Neuronal stem cell (in vitro differentiated cells): ENCODE data around the gene GOPC.
A peak's percentile ranks its signal among the peaks of the same experiment; 100 is the strongest.

ENCODE experiments used
- DNase-seq: peaks from one replicate; pipeline ENCODE4 v3.0.0-alpha.2; 2013; ENCODE audit warnings: low spot score
- H2AFZ ChIP-seq: one replicate; pipeline ENCODE4 v1.6.1; 2013; ENCODE audit warnings: mild to moderate bottlenecking, low read length, inconsistent platforms
- H2AK5ac ChIP-seq: 2 replicates; pipeline ENCODE4 v1.6.1; 2013; ENCODE audit warnings: low read depth, mild to moderate bottlenecking, inconsistent platforms, low read length, moderate library complexity, mixed read lengths
- H2BK120ac ChIP-seq: 2 replicates; pipeline ENCODE4 v1.6.1; 2013; ENCODE audit warnings: low read depth, mild to moderate bottlenecking, inconsistent platforms, low read length, moderate library complexity, mixed read lengths
- H2BK12ac ChIP-seq: one replicate; pipeline ENCODE4 v1.6.1; 2013; ENCODE audit warnings: low read length, inconsistent platforms
- H2BK15ac ChIP-seq: 2 replicates; pipeline ENCODE4 v1.6.1; 2013; ENCODE audit warnings: mild to moderate bottlenecking, low read length, inconsistent platforms, mixed read lengths
- H2BK5ac ChIP-seq: one replicate; pipeline ENCODE4 v1.6.1; 2013; ENCODE audit warnings: inconsistent platforms, mild to moderate bottlenecking, low read length, moderate library complexity
- H3K14ac ChIP-seq: one replicate; pipeline ENCODE4 v1.6.1; 2013; ENCODE audit warnings: low read length, inconsistent platforms
- H3K18ac ChIP-seq: 2 replicates; pipeline ENCODE4 v1.6.1; 2013; ENCODE audit warnings: low read length, inconsistent platforms
- H3K23ac ChIP-seq: 2 replicates; pipeline ENCODE4 v1.6.1; 2013; ENCODE audit warnings: low read depth, mild to moderate bottlenecking, mixed read lengths, low read length, inconsistent platforms; ENCODE audit not compliant: poor library complexity
- H3K27ac ChIP-seq: replicated peaks from 3 replicates; pipeline ENCODE4 v1.5.1; 2013; ENCODE audit warnings: low read length, inconsistent platforms
- H3K27me3 ChIP-seq, 3 experiments: 2 replicates each; pipeline ENCODE4 v1.6.1; 2013; ENCODE audit warnings: low read length in 3 of 3, mild to moderate bottlenecking in 2 of 3, inconsistent platforms in 1 of 3, low read depth in 1 of 3, mixed read lengths in 1 of 3, moderate library complexity in 1 of 3; ENCODE audit not compliant: control insufficient read depth in 3 of 3, insufficient read depth in 3 of 3
- H3K36me3 ChIP-seq, 2 donors: replicated peaks in 1 of 2; 2 replicates each; pipeline ENCODE4 v1.6.1; 2013; ENCODE audit warnings: low read length in 2 of 2; ENCODE audit not compliant: control insufficient read depth in 2 of 2, insufficient read depth in 2 of 2
- H3K4ac ChIP-seq: 2 replicates; pipeline ENCODE4 v1.6.1; 2013; ENCODE audit warnings: inconsistent platforms, mild to moderate bottlenecking, low read length, moderate library complexity
- H3K4me1 ChIP-seq, 2 donors: 1 replicate in 1 of 2; 2 replicates in 1 of 2; pipeline ENCODE4 v1.6.1; 2013; ENCODE audit warnings: low read length in 2 of 2, low read depth in 1 of 2; ENCODE audit not compliant: control insufficient read depth in 2 of 2, insufficient read depth in 1 of 2
- H3K4me2 ChIP-seq: one replicate; pipeline ENCODE4 v1.6.1; 2013; ENCODE audit warnings: mild to moderate bottlenecking, low read length, inconsistent platforms; ENCODE audit not compliant: insufficient read depth, poor library complexity, severe bottlenecking
- H3K4me3 ChIP-seq, 2 donors: 2 replicates each; pipeline ENCODE4 v1.5.1; 2013; ENCODE audit warnings: low read length in 2 of 2, mild to moderate bottlenecking in 2 of 2, inconsistent platforms in 1 of 2, moderate library complexity in 1 of 2
- H3K79me1 ChIP-seq: one replicate; pipeline ENCODE4 v1.6.1; 2013; ENCODE audit warnings: low read depth, mild to moderate bottlenecking, inconsistent platforms, low read length, moderate library complexity
- H3K9ac ChIP-seq: one replicate; pipeline ENCODE4 v1.6.1; 2013; ENCODE audit warnings: mild to moderate bottlenecking, low read depth, low read length, inconsistent platforms; ENCODE audit not compliant: poor library complexity
- H3K9me3 ChIP-seq, 2 donors: replicated peaks in 1 of 2; 2 replicates each; pipeline versions ENCODE3 to v1.6.1; 2013; ENCODE audit warnings: low read length in 2 of 2, mild to moderate bottlenecking in 2 of 2, inconsistent platforms in 1 of 2, low read depth in 1 of 2, mixed read lengths in 1 of 2, moderate library complexity in 1 of 2; ENCODE audit not compliant: control insufficient read depth in 2 of 2, insufficient read depth in 1 of 2
- H4K8ac ChIP-seq: one replicate; pipeline ENCODE4 v1.6.1; 2013; ENCODE audit warnings: low read depth, mild to moderate bottlenecking, inconsistent platforms, low read length, moderate library complexity
- H4K91ac ChIP-seq: one replicate; pipeline ENCODE4 v1.6.1; 2013; ENCODE audit warnings: low read length, low read depth, mild to moderate bottlenecking, inconsistent platforms; ENCODE audit not compliant: poor library complexity
- WGBS, 2 donors: extraction: QIAGEN DNeasy Blood & Tissue Kit; methylation state at CpG; one replicate each; pipeline ENCODE4 v1.1.7; 2013; ENCODE audit warnings: missing lambda C conversion rate in 2 of 2, mixed read lengths in 1 of 2; ENCODE audit not compliant: insufficient read length in 2 of 2, insufficient replicate concordance in 1 of 2; ENCODE audit errors: extremely low coverage in 2 of 2; 5-methylcytosine and 5-hydroxymethylcytosine counted together

The GOPC gene

GRCh38 chr6:117515326-117515725, 87.0 kb downstream of the GOPC start:
- Histone ChIP-seq H3K4me3 (no peak overlapping the region), H3K23ac (no peak overlapping the region), H3K4me2 (no peak overlapping the region), H2BK12ac (no peak overlapping the region), H2BK5ac (no peak overlapping the region), H2BK120ac (no peak overlapping the region), H3K27ac (no peak overlapping the region), H3K79me1 (no peaks in the 10 kb centered on the region), H3K18ac (no peak overlapping the region), H4K91ac (no peak overlapping the region), H3K4ac (no peak overlapping the region), H4K8ac (no peak overlapping the region), H2AK5ac (no peak overlapping the region), H3K14ac (no peak overlapping the region), H2BK15ac (no peak overlapping the region), H3K9ac (no peak overlapping the region), H3K36me3 (no peaks in the 10 kb centered on the region), H3K9me3 (no peaks in the 10 kb centered on the region), H3K27me3 (no peaks in the 10 kb centered on the region), H2AFZ (no peak overlapping the region), H3K4me1 (peaks cover 2 to 5% of the 10 kb centered on the region in 2 donors)
- DNase-seq: no peak

- no peak overlapping the region for H2BK15ac ChIP-seq
- no peak overlapping the region for H3K18ac ChIP-seq
- no peaks in the 10 kb centered on the region for H3K36me3 ChIP-seq
- H3K4ac ChIP-seq: no peak overlapping the region
- no peak overlapping the region for H3K4me2 ChIP-seq
- H3K79me1 ChIP-seq: no peaks in the 10 kb centered on the region
- no peak overlapping the region for H2AFZ ChIP-seq
- no peak for DNase-seq
- peaks cover 2 to 5% of the 10 kb centered on the region in 2 donors for H3K4me1 ChIP-seq
- no peak overlapping the region for H2BK5ac ChIP-seq
- no peak overlapping the region for H3K14ac ChIP-seq
- no peaks in the 10 kb centered on the region for H3K9me3 ChIP-seq
- H2AK5ac ChIP-seq: no peak overlapping the region
- H3K23ac ChIP-seq: no peak overlapping the region
- H4K8ac ChIP-seq: no peak overlapping the region
- no peak overlapping the region for H3K4me3 ChIP-seq
- no peak overlapping the region for H2BK120ac ChIP-seq
- no peak overlapping the region for H2BK12ac ChIP-seq
- no peak overlapping the region for H3K9ac ChIP-seq
- H3K27me3 ChIP-seq: no peaks in the 10 kb centered on the region
- H4K91ac ChIP-seq: no peak overlapping the region
- no CpG with 5 or more reads among the region's 1 CpG for WGBS, 2 donors
- no peak overlapping the region for H3K27ac ChIP-seq
Observed at GRCh38 chr6:117514655-117515054, 87.7 kb downstream of the GOPC start.

GRCh38 chr6:117513778-117514365, 88.4 kb downstream of the GOPC start:
- Histone ChIP-seq H3K4me2 (no peak overlapping the region), H3K36me3 (no peaks in the 10 kb centered on the region), H3K9me3 (no peaks in the 10 kb centered on the region), H3K4ac (no peak overlapping the region), H4K8ac (no peak overlapping the region), H2BK12ac (no peak overlapping the region), H2BK120ac (no peak overlapping the region), H3K79me1 (no peaks in the 10 kb centered on the region), H3K4me3 (no peak overlapping the region), H4K91ac (no peak overlapping the region), H3K4me1 (peaks cover 2 to 5% of the 10 kb centered on the region in 2 donors), H3K27me3 (no peaks in the 10 kb centered on the region), H3K18ac (no peak overlapping the region), H2AK5ac (no peak overlapping the region), H3K27ac (no peak overlapping the region), H2AFZ (no peak overlapping the region), H2BK15ac (no peak overlapping the region), H2BK5ac (no peak overlapping the region), H3K9ac (no peak overlapping the region), H3K23ac (no peak overlapping the region), H3K14ac (no peak overlapping the region)
- no CpG with 5 or more reads among the region's 7 CpGs for WGBS, 2 donors
- DNase-seq: no peak

- Histone ChIP-seq H3K36me3 (no peaks in the 10 kb centered on the region), H2AK5ac (no peak overlapping the region), H2BK120ac (no peak overlapping the region), H3K18ac (no peak overlapping the region), H3K27me3 (no peaks in the 10 kb centered on the region), H4K8ac (no peak overlapping the region), H3K9me3 (no peaks in the 10 kb centered on the region), H3K79me1 (no peaks in the 10 kb centered on the region), H3K9ac (no peak overlapping the region), H3K14ac (no peak overlapping the region), H3K4me2 (no peak overlapping the region), H2BK12ac (no peak overlapping the region), H3K4me3 (no peak overlapping the region), H3K23ac (no peak overlapping the region), H2BK15ac (no peak overlapping the region), H4K91ac (no peak overlapping the region), H2AFZ (no peak overlapping the region), H3K27ac (no peak overlapping the region), H3K4me1 (peaks cover 3 to 5% of the 10 kb centered on the region in 2 donors), H2BK5ac (no peak overlapping the region), H3K4ac (no peak overlapping the region)
- WGBS, 2 donors: no CpG with 5 or more reads among the region's 2 CpGs
- peak; percentile 17 for DNase-seq
Observed at GRCh38 chr6:117512987-117513573, 89.2 kb downstream of the GOPC start.
